Prostate gland (tissue), 2 donors: ENCODE data around the gene GABRG3.

Experiments used
- CTCF ChIP-seq, 4 experiments: fragments of 200-600 bp in 2 of 4; fragments of 450-650 bp in 2 of 4; sonication (generic) in 2 of 4; IDR thresholded peaks; 1 replicate in 3 of 4; 2 replicates in 1 of 4; pipeline ENCODE4 v1.5.1; 2016 to 2019; ENCODE audit warnings: antibody characterized with exemption in 4 of 4, mild to moderate bottlenecking in 2 of 4, moderate library complexity in 2 of 4
- POLR2A ChIP-seq: fragments of 450-650 bp; IDR thresholded peaks from one replicate; pipeline ENCODE4 v1.6.1; 2016; ENCODE audit warnings: antibody characterized with exemption, mild to moderate bottlenecking
- POLR2AphosphoS5 ChIP-seq: sonication (generic); formaldehyde crosslinking; IDR thresholded peaks from one replicate; pipeline ENCODE4 v1.6.1; 2017; ENCODE audit warnings: antibody characterized with exemption

GRCh38 chr15:27441120-27441519, 470.1 kb downstream of the GABRG3 start:
- no peak for TF ChIP-seq POLR2A
- TF ChIP-seq CTCF (IDR thresholded peaks at IDR 0.05): no peak
- no peak for TF ChIP-seq POLR2AphosphoS5
